HT1080 (cell line): Measurements from ENCODE around the gene LEFTY2. TPM values are rescaled to one million over a fixed set of nuclear protein-coding genes. Genes with fewer than 3 reads are reported as not detected.

Experiments
- small RNA-seq: library from RNA; depleted of rRNA; stranded (forward); fragments of <200 nt; gene quantifications from one replicate; pipeline ENCODE3, GENCODE V24; 2014
- total RNA-seq: library from RNA; depleted of rRNA; stranded (reverse); fragments of >200 nt; shearing (Covaris generic); gene quantifications from 2 replicates; pipeline ENCODE4 v1.2.3, GENCODE V29; 2014; rRNA removed

LEFTY2 gene
- total RNA-seq, 1 experiment from 2014 or later = not detected

Small RNA genes lying within 50 kb of the gene (small RNA-seq; reads per million reads assigned to genes)
- gene AL117348.1 = not detected
- gene NDUFA3P3 = not detected

Other genes with a start within 250 kb of the LEFTY2 start
- gene SRP9, start 163.4 kb downstream of the LEFTY2 start, total RNA-seq = 217 and 241 TPM in 2 replicates
- 8.4 and 17.7 TPM in 2 replicates for gene EPHX1, start 131.1 kb downstream of the LEFTY2 start, total RNA-seq
- 5.1 and 7.8 TPM in 2 replicates for gene TMEM63A, start 58.8 kb downstream of the LEFTY2 start, total RNA-seq
- gene LEFTY1, start 52.1 kb downstream of the LEFTY2 start, total RNA-seq = not detected in 2 replicates
- gene PYCR2, start 17.0 kb downstream of the LEFTY2 start, total RNA-seq = 64.1 and 65.9 TPM in 2 replicates
- gene SDE2, start 58.1 kb upstream of the LEFTY2 start, total RNA-seq = 13.5 and 15.9 TPM in 2 replicates
- 191 and 346 TPM in 2 replicates for gene H3-3A, start 121.5 kb upstream of the LEFTY2 start, total RNA-seq
- 20.4 and 24.2 TPM in 2 replicates for gene ACBD3, start 245.5 kb upstream of the LEFTY2 start, total RNA-seq